GM19438 (cell line): ENCODE measurements around the gene S100A9.

Experiments used
- ATAC-seq: cut with Tn5 transposase; IDR thresholded peaks from one replicate; pipeline ENCODE4 v1.9.1; 2021; ENCODE audit warnings: low read depth; ENCODE audit not compliant: unreplicated experiment

S100A9 gene

GRCh38 chr1:153386500-153386901 is 28.8 kb downstream of the S100A9 start:
- no peak for ATAC-seq

GRCh38 chr1:153387001-153387400 is 29.3 kb downstream of the S100A9 start:
- ATAC-seq, result no peak

- no peak for ATAC-seq
Measured at GRCh38 chr1:153387785-153388184, 30.1 kb downstream of the S100A9 start.

GRCh38 chr1:153389401-153389800 is 31.7 kb downstream of the S100A9 start:
- ATAC-seq, result no peak

- no peak for ATAC-seq
Measured at GRCh38 chr1:153389973-153390879, 32.6 kb downstream of the S100A9 start.

- no peak for ATAC-seq
Measured at GRCh38 chr1:153390938-153391710, 33.5 kb downstream of the S100A9 start, which contains the start of gene S100A8. TSS of gene S100A8 (minus strand) at chr1:153391073. CDS start at chr1:153390535, 538 bp downstream.

- ATAC-seq, result no peak
Measured at GRCh38 chr1:153392258-153392657, 34.6 kb downstream of the S100A9 start.

GRCh38 chr1:153392822-153393221 is 35.2 kb downstream of the S100A9 start:
- ATAC-seq, result no peak

GRCh38 chr1:153393926-153394325 is 36.3 kb downstream of the S100A9 start:
- no peak for ATAC-seq

- ATAC-seq, result no peak
Measured at GRCh38 chr1:153394391-153394790, 36.7 kb downstream of the S100A9 start.

GRCh38 chr1:153395136-153395685 is 37.6 kb downstream of the S100A9 start:
- no peak for ATAC-seq

GRCh38 chr1:153395776-153396175 is 38.1 kb downstream of the S100A9 start:
- no peak for ATAC-seq

- no peak for ATAC-seq
Measured at GRCh38 chr1:153396461-153396860, 38.8 kb downstream of the S100A9 start.

- no peak for ATAC-seq
Measured at GRCh38 chr1:153397051-153397923, 39.6 kb downstream of the S100A9 start.

GRCh38 chr1:153397924-153398651 is 40.4 kb downstream of the S100A9 start:
- no peak for ATAC-seq

GRCh38 chr1:153399401-153400055 is 41.9 kb downstream of the S100A9 start:
- no peak for ATAC-seq

GRCh38 chr1:153400244-153400643 is 42.6 kb downstream of the S100A9 start:
- no peak for ATAC-seq

GRCh38 chr1:153401461-153401860 is 43.8 kb downstream of the S100A9 start:
- ATAC-seq, result no peak

- ATAC-seq, result no peak
Measured at GRCh38 chr1:153402226-153402625, 44.6 kb downstream of the S100A9 start.
